GM19025 (cell line): ENCODE measurements around the gene RAB2B.

Experiments
- ATAC-seq: cut with Tn5 transposase; IDR thresholded peaks from one replicate; pipeline ENCODE4 v1.9.1; 2021; ENCODE audit warnings: mild to moderate bottlenecking, low read depth, moderate library complexity; ENCODE audit not compliant: unreplicated experiment

Gene RAB2B

DNA sequence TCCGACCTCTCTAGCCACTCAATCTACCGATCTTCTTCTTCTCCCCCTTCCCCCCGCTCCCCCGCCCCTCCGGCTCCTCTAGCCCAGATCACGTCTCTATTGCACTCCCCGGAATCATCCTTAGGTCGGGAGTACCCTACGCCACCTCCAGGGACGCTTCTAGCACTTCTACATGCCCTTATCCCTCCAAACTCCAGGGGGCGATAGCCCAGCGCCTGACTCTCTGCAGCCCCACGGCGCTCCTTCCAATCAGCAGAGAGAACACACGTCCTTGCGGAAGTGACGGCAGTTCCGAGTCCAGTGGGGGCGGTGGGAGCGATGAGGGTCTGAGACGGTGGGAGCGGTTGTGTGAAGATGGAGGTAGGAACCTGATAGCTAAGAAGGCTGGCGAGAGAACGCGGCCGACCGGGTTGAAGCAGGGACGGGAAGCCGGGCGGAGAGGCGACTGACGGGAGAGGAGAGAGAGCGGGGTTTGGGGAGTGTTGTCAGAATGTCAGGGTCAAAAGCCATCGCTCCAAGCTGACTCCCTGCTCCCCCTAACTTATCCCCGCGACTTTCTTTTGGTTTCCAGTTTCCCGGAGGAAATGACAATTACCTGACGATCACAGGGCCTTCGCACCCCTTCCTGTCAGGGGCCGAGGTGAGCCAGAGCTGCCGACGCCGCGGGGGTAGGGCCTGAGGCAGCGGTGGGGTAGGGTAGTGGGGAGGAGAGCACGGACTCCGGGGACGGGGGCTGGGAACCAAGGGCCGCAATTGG, at the start of gene RAB2B, which contains the start of gene TOX4:
TSS of gene RAB2B (minus strand) at position 35 of the 757 bp plus-strand sequence. CDS start 87 bp downstream, outside the sequence.
TSS of gene TOX4 (plus strand) at position 271 of the 757 bp plus-strand sequence. CDS start at position 355, 84 bp downstream.
- peak; percentile 99 for ATAC-seq

DNA sequence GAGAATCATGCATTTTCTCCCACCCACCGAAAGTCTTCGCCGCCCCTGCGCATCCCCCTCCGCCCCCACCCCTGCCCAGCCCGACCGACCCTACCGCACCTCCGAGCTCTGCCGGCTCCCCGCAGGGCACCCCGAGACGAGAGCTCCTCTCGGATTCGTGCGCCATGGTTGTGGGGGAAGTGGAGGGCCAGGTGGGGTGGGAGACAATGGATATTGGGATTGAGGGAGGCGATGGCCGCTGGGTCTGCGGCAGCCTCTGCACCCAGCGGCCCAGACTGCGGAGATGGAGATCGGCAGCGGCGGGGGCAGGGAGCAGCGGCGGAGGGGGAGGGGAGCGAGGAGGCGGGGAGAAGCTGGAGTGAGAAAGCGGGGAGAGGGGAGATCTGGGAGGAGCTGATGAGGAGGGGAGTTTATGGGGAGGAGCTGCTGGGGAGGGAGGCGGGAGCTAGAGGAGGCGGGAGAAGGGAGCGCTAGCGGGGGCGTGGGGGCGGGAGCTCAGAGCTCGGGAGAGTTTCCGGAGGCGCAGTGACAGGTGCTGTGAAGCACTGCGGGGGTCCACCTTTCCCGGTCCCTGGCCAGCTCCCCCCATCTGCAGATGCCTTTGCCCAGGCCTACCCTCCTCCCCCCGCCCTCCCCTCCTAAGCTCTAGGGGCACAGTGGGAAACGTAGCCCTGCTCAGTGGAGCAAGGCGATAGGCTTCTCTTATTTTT, 49.4 kb upstream of the RAB2B start, which contains the start of gene SALL2:
TSS of gene SALL2 (minus strand) at position 385 of the 710 bp plus-strand sequence. CDS start at position 166, 219 bp downstream.
- no peak for ATAC-seq

DNA sequence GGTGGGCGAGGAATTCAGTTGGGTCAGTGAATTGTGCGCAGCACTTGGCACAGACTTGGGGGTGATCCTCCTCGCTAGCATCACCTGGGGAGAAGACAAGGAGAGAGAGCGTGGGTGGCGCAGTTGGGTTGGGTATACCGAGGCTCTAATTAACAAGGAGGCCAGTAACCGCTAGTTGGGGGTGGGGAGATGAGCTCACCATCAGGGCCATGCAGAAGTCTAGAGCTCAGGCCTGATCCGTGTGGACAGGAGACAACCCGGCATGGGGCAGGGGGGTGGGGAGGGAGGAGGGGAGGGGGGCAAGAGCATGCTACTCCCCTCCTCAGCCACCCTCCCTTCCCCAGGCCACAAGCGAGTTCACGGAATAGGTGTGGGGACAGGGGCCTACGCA, 48.8 kb upstream of the RAB2B start:
- no peak for ATAC-seq

DNA sequence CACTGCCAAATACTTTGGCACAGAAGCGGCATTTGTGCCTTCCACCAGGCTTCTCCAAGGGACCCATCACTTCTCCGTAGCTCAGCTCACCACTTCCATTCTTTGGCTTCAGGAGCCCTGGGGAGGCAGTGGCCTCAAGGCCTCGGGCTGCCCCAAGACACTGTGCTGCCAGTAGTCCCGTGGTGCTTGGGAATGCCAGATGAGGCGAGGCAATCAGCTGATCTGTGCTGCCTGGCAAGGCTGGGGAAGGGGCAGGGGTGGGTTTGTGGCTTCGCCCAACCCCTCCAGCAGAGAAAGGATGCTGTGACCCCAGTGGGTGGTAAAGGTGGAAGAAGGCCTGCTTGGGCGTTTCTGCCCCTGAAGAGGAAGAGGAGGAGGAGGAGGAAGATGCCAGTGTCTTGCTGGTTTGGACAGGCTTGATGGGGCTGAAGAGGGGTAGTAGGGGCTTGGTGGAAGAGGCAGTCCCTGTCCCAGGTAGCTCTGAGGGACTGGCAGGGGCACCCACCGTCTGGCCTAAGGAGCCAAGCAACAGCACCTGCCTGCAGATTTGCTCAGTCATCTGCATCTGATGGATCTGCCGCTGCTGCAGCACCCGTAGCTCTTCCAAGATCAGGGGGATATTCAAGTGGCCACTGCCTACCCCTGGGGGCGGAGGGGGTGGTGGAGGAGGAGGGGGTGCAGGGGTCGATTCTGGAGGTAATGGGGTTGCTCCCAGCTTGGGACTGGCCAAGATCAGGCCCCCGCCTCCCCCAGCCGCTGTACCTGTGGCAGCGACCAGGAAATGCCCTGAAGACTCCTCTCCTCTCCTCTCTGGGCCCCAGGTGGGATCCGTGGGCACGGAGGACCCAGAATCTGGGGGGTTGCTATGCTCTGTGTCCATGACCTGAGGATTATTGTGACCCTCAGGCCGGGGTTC, 48.1 kb upstream of the RAB2B start:
- no peak for ATAC-seq

DNA sequence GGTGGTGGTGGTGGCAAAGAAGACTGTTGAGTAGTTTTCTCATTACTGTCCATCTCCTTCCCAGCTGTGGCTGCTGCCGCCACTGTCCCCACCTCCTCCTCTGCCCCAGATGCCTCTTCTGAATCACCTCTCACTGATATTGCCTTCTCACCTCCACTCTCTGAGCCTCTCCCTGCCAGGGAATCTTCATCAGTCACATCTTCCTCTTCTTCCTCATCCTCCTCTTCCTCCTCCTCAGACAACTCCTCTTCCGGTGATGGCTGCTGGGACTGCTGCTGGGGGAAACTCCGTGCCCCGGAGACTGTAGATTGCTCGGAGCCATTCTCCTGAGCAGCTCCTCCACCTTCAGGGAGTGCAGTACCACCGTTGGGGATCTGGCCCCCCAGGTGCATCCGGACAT, 46.4 kb upstream of the RAB2B start:
- ATAC-seq, result no peak

DNA sequence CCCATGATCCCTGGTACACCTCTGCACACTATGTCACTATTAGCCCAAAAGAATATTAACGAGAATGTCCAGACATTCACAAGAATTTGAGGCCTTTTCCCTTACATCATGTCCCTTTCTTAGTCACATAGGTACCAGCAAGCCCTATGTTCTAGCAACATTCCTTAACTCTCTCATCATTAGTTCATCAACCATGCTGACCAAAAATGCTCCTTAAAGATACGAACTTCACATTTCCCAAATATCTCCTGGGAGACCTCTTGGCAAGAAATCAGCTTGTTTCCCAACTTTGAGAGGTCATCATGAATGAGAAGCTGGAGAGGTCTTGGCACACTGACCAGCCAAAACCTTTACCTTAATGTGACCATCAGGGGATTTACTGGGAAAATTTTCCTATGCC, 44.7 kb upstream of the RAB2B start:
- ATAC-seq, result no peak

DNA sequence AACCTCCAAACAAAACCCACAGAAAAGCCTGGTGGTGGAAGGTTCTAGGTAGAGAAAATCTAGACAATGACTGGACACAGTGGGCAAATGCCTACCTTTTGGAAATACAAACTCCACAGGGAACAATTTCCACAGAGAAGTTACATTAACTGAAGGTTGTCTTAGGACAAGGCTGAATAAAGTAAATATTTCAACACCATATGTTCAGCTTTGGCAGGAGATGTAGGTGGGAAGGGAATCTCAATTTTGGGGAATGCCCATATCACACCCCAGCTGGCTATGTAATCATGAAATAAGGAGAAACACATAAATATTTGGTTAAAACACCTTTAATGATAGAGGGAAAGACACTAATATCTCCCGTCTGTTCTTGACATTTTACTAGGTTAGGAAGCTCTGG, 44.0 kb upstream of the RAB2B start:
- no peak for ATAC-seq

DNA sequence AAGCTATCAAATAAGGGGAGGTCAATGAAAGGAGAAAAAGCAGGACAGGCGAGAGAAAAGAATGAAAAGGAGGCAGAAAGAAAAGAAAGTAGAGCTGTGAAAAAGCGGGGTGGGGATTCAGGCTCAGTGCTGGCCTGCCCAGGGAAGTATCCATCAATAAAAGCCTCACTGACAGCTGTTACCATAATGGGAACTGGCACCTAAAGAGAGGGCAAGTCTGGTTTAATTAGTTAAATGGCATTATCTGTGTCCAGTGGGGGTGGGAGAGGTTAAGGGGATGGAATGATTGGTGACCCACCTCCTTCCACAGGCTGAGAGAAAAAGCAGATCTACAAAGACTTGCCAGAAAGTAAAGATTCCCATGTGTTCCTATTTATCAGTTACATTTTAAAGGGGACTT, 42.0 kb upstream of the RAB2B start:
- ATAC-seq, result no peak

DNA sequence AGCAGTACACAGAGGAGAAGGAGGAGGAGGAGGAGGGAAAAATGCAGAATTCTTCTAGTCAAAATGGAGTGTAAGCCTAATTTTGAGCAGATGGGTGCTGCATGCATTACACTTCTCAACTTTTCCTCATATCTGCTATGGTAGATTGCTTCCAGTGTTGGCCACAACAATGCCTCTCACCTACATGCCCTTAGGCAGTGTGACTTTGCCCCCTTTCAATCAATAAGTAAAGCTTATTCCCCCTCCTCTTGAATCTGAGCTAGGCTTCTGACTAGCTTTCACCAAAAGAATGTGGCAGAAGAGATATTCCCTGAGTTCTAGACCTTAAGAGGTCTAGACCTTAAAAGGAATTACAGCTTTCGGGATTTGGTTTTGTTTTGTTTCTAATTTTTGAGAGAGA, 37.6 kb upstream of the RAB2B start:
- ATAC-seq, result no peak

DNA sequence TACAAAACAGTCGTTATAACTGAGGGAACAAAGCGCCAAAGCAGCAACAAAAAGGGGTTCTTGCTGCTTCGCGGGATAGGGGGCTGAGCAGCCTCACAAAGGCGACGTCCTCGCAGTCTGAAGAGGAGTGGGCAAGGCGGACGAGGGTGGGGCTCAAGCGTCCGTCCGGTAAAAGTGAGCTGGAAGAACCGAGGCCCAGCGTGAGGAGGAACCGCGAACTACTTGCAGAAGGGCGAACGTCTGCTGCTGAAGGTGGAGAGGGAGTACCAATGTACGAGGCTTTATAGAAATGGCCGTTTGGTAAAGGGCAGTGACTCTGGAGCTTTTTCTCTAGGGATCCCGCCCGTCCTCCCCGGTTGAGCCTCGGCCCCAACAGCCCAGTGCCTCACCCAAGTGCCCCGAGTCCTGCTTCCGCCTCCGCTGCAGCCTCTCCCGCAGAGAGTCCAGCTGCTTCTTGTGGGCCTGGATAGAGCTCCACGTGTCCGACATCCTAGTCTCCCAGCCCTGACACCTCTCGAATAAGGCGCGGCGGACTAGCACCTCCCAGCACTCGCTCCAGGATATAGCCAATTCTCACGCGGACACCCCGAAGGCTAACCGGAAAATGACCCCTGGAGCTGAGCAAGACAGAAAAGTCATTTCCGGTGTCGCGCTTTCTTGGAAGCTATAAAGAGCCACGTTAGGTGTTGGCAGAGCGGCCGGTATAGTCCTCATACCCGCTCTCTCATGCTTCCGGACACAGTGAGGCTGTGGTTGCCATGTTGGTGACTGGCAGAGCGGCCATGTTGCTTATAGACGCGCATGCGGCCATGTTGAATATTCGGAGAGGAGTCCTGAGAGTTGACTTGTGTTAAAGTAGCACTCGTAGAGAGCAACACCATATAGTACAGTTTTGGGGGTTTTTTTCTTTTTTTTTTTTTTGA, 34.2 kb upstream of the RAB2B start, which contains the start of gene METTL3:
TSS of gene METTL3 (minus strand) at position 606 of the 923 bp plus-strand sequence. CDS start at position 489, 117 bp downstream.
- peak; percentile 95 for ATAC-seq

DNA sequence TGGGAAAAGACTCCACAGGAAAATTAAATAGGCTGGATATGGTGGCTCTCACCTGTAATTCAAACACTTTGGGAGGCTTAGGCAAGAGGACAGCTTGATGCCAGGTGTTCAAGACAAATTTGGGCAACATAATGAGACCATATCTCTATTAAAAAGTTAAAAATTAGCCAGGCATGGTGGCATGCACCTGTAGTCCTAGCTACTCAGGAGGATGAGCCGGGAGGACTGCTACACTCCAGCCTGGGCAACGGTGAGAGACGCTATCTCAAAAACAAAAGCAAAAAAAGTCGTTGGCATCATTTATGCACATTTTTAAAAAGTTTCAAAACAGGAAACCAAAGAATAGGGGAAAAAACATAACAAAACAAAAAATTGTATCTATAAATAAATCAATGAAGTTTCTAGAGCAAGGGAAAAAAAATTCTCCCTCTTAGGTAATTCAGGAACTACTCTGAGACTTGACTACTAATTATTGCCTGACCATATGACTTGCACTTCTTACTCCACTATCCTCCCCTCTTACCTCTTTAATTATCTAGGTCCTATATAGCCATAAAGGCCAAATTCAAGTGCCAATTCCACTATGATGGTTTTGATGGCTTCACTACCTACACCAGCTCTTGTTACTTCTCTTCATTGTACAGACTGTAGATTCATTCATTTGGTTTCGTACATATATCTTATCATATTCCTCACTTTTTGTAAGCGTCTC, 32.8 kb upstream of the RAB2B start:
- no peak for ATAC-seq

DNA sequence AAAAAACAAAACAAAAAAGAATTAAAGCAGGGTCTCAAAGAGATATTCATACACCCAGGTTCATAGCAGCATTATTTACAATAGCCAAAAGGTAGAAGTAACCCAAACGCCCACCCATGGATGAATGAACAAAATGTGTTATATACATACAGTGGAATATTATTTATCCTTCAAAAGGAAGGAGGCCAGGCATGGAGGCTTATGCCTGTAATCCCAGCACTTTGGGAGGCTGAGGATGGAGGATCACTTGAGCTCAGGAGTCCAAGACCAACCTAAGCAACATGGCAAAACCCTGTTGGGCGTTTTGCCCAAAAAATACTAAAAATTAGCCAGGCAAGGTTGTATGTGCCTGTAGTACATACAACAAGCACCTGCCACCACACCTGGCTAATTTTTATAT, 29.8 kb upstream of the RAB2B start:
- no peak for ATAC-seq

DNA sequence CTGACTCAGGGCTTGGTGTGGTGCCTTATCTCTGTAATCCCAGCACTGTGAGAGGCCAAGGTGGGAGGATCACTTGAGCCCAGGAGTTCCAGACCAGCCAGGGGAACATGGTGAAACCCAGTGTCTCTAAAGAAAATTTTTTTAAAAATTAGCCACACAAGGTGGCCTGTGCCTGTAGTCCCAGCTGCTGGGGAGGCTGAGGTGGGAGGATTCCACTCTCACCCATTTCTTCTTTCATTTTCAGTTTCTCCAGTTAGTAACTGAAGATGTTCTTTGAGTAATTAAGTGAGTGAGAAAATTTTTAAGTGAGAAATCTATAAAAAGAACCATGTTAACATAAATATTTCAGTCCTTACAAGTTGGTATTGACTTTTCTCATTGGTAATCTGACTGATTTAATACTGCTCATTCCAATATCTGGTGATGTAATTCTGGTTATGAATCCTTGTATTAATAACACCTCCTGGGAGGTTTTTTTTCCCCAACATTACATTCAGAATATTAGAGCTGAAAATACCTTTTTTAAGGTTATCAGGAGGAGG, 28.3 kb upstream of the RAB2B start:
- peak; percentile 88 for ATAC-seq

DNA sequence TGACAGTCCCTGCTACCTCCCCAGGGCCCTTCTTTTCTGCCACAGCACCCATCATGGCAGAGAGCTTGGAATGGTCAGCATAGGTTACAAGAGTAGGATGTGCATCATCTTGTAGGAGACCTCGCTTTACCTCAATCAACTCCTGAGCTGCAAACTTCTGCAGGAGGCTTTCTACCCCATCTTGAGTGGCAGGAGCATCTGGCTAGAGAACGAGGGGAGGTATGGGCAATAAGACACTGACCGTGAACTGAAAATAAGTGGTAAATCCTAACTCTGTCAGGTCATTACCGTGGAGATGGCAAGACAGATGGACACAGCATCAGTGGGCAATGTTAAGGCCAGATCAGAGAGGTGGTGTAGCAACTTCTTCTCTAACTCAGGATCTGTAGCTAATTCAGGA, 26.6 kb upstream of the RAB2B start:
- no peak for ATAC-seq

DNA sequence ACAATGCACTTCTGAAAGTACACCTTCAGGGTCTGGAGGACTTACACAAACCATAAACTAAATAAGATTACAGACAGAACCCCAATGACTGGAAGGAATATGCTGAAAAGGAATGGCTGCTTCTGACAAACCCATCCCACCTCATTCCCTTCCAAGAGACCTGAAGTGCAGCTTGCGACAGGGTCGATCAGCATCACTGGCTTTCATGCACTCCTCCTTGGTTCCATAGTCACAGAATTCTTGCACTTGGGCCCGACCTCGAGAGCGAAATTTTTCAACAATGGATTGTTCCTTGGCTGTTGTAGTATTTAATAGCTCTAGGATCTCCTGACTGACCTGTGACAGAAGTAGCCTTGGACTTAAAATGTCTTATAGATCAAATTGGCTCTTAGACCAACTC, 24.8 kb upstream of the RAB2B start:
- no peak for ATAC-seq

DNA sequence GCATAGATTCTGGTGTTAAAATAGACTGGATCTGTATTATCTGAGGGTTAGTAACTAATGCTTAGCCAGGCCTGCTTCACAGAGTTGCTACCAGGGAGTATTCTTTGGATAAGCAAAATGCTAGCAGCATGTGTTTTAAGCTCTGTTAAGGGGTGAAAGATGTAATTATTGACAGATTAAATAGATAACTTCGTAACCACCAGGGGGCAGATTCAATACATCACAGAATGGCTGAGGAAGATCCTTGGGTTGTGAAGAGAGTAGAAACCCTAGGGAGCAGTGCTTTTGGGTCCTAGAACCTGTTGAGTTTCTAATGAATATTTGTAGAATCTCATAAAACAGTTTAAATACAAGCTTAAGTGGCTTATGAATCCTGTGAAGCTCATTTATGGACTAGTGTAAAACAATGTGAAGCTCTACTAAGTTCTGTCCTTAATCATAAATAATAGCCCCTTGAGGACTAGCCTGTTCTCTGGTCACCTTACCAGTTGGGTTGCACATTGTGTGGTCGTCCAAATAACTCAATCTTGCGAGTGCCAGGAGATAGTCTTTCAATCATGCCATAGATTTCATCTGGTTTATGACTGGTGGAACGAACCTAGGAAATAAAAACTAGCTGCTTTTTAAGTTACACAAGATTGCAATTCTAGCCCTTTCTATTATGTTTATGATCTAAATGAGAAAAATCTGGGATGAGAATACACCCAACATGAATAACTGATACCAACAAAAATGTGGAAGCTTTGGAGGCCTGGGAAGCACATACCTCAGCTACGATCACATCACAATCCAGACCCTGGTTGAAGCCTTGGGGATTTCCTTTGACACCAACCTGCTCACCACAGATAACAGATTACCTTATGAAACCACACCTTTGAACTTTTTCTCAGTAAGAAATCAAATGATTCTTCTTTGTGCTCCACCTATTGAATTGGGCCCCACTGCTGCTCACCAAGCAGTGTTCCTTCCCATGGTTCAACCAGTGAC, 22.1 kb upstream of the RAB2B start:
- no peak for ATAC-seq

DNA sequence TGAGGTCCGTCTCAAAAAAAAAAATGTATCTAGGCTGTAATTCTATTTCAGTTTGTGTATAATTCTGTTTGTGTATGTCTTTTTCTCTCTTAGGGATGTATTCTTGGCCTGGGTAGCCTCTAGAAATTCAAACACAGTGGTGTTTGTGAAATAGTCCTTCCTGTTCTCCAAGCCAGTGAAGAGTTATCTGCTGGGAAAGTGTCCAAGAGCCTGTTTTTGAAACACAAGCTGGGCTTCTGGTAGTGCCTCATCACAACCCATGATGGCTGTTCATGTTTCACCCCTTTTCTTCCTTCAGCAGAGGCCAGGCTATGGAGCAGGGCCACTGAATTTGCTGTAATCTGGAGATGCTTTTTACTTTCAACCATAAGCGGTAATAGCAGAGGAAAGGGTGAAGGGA, 19.7 kb upstream of the RAB2B start:
- ATAC-seq, result no peak
